Measurements from ENCODE around the gene SPATA6. TPM values are rescaled to one million over a fixed set of nuclear protein-coding genes. Genes with fewer than 3 reads are reported as not detected.

SPATA6 gene
- total and polyA plus RNA-seq, 2 donors (not counting 1 experiment from before 2014, with no cell fraction given), result 6.8 to 8.9 TPM

DNA sequence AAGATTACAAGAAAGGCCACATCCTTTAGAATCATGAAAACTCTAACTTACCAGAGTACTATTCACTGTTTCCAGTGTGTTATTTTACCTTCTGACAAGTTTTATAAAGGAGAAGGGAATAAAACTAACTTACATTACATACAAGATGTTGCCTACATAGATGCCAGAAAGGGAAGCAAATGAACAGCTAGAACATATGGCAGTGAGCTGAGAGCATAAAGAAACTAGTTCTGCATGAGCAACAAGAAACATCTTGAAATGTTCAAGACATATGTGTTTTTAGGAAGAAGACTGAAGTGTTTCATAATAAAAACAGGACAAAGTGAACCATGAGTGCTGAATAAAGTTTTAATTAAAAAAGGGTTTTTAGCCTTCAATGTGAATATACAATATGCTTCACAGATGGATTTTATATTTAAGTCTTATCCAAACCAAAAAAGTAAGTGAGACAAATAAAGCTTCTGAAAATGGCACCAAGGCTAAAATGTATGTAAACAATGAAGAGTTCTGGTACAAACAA, 210.1 kb downstream of the SPATA6 start:
- Histone ChIP-seq H3K36me3 (ENCODE audit: control insufficient read depth, insufficient read depth, low read length) (no peaks in the 10 kb centered on the region), H3K4me2 (ENCODE audit: extremely low read depth, insufficient read depth, low read length) (no peak overlapping the region), H3K79me2 (ENCODE audit: control insufficient read depth, insufficient read depth, low read length) (no peaks in the 10 kb centered on the region), H3K27me3 (ENCODE audit: control insufficient read depth, insufficient read depth, low read length) (no peaks in the 10 kb centered on the region), H3K9ac (ENCODE audit: insufficient read depth, low read length) (no peak overlapping the region), H3K4me3 (replicated peaks in 1 of 4; ENCODE audit: control extremely low read depth in 1 of 4, insufficient read depth in 1 of 4, low read depth in 3 of 4, low read length in 4 of 4) (no peak overlapping the region), H3K9me3 (ENCODE audit: control insufficient read depth, insufficient read depth, low read depth, low read length) (no peaks in the 10 kb centered on the region), H2AFZ (ENCODE audit: low read length) (no peak overlapping the region), H3K4me1 (ENCODE audit: control insufficient read depth, extremely low read depth, insufficient read depth, low read length) (no peaks in the 10 kb centered on the region), H4K20me1 (ENCODE audit: control insufficient read depth, extremely low read depth, insufficient read depth, low read length) (no peaks in the 10 kb centered on the region), H3K27ac (ENCODE audit: insufficient read depth, low read length) (no peak overlapping the region)
- TF ChIP-seq, protein P1, sequence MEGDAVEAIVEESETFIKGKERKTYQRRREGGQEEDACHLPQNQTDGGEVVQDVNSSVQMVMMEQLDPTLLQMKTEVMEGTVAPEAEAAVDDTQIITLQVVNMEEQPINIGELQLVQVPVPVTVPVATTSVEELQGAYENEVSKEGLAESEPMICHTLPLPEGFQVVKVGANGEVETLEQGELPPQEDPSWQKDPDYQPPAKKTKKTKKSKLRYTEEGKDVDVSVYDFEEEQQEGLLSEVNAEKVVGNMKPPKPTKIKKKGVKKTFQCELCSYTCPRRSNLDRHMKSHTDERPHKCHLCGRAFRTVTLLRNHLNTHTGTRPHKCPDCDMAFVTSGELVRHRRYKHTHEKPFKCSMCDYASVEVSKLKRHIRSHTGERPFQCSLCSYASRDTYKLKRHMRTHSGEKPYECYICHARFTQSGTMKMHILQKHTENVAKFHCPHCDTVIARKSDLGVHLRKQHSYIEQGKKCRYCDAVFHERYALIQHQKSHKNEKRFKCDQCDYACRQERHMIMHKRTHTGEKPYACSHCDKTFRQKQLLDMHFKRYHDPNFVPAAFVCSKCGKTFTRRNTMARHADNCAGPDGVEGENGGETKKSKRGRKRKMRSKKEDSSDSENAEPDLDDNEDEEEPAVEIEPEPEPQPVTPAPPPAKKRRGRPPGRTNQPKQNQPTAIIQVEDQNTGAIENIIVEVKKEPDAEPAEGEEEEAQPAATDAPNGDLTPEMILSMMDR (conservative IDR thresholded peaks at IDR 0.05 in 1 of 2, IDR thresholded peaks at IDR 0.05 in 1 of 2; ENCODE audit: low read depth in 1 of 2, low read length in 2 of 2), result no peak
- no peak for TF ChIP-seq EZH2 (IDR thresholded peaks at IDR 0.05; ENCODE audit: low read length, missing control alignments)
- DNase-seq (ENCODE audit: low read depth in 2 of 2), result no peak

DNA sequence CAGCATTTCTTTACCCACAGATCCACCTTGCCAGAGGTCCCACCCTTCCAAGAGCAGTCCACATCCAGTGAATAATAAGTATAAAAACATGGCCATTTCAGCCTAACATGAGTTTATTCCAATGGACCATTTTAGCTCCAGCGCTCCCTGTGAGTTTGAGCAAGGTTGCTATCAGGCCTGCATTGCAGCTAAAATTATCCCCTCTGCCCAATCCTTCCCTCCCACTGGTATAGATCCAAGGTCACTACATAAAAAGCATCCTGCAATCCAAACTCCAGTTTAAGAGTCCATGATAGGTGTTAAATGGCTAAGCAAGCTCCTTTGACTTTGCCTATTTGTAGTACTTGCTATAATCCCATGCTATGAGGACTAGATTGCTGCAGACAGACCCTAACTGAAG, 213.9 kb downstream of the SPATA6 start:
- no peaks in the 10 kb centered on the region for H3K4me1 ChIP-seq (ENCODE audit: control insufficient read depth, extremely low read depth, insufficient read depth, low read length)
- no peak overlapping the region for H3K4me3 ChIP-seq (replicated peaks in 1 of 4; ENCODE audit: control extremely low read depth in 1 of 4, insufficient read depth in 1 of 4, low read depth in 3 of 4, low read length in 4 of 4)
- DNase-seq (ENCODE audit: low read depth in 2 of 2), result no peak
- H3K27me3 ChIP-seq (ENCODE audit: control insufficient read depth, insufficient read depth, low read length), result no peaks in the 10 kb centered on the region
- H3K4me2 ChIP-seq (ENCODE audit: extremely low read depth, insufficient read depth, low read length), result no peak overlapping the region
- H3K27ac ChIP-seq (ENCODE audit: insufficient read depth, low read length), result no peak overlapping the region
- no peaks in the 10 kb centered on the region for H3K79me2 ChIP-seq (ENCODE audit: control insufficient read depth, insufficient read depth, low read length)
- no peak overlapping the region for H3K9ac ChIP-seq (ENCODE audit: insufficient read depth, low read length)
- no peak overlapping the region for H2AFZ ChIP-seq (ENCODE audit: low read length)
- no peaks in the 10 kb centered on the region for H3K9me3 ChIP-seq (ENCODE audit: control insufficient read depth, insufficient read depth, low read depth, low read length)
- no peak for TF ChIP-seq EZH2 (IDR thresholded peaks at IDR 0.05; ENCODE audit: low read length, missing control alignments)
- TF ChIP-seq, protein P1 (conservative IDR thresholded peaks at IDR 0.05 in 1 of 2, IDR thresholded peaks at IDR 0.05 in 1 of 2; ENCODE audit: low read depth in 1 of 2, low read length in 2 of 2), result no peak
- H3K36me3 ChIP-seq (ENCODE audit: control insufficient read depth, insufficient read depth, low read length), result no peaks in the 10 kb centered on the region
- no peaks in the 10 kb centered on the region for H4K20me1 ChIP-seq (ENCODE audit: control insufficient read depth, extremely low read depth, insufficient read depth, low read length)

DNA sequence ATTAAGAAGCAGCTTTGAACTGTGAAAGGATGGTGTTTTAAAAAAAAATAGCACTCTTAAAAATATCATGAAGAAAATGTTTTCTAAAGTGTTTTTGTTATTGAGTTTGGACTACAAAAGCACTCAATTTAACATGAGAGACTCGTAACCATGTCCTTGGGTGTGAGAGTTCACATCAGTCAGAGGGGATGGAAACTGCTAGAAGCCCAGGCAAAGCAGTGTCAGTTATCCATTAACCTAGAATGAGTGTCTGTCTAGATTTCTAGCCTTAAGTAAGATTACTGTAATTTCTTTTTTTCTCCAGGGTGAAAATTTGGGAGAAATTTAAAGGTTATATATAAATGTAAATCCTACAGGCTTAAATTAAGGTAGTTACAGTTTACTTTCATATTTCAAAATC, 217.8 kb downstream of the SPATA6 start:
- Histone ChIP-seq H3K9ac (ENCODE audit: insufficient read depth, low read length) (no peak overlapping the region), H3K79me2 (ENCODE audit: control insufficient read depth, insufficient read depth, low read length) (no peaks in the 10 kb centered on the region), H4K20me1 (ENCODE audit: control insufficient read depth, extremely low read depth, insufficient read depth, low read length) (no peaks in the 10 kb centered on the region), H3K4me1 (ENCODE audit: control insufficient read depth, extremely low read depth, insufficient read depth, low read length) (no peaks in the 10 kb centered on the region), H3K9me3 (ENCODE audit: control insufficient read depth, insufficient read depth, low read depth, low read length) (no peaks in the 10 kb centered on the region), H2AFZ (ENCODE audit: low read length) (no peak overlapping the region), H3K27ac (ENCODE audit: insufficient read depth, low read length) (no peak overlapping the region), H3K4me3 (replicated peaks in 1 of 4; ENCODE audit: control extremely low read depth in 1 of 4, insufficient read depth in 1 of 4, low read depth in 3 of 4, low read length in 4 of 4) (no peak overlapping the region), H3K4me2 (ENCODE audit: extremely low read depth, insufficient read depth, low read length) (no peak overlapping the region), H3K27me3 (ENCODE audit: control insufficient read depth, insufficient read depth, low read length) (no peaks in the 10 kb centered on the region), H3K36me3 (ENCODE audit: control insufficient read depth, insufficient read depth, low read length) (no peaks in the 10 kb centered on the region)
- no peak for DNase-seq (ENCODE audit: low read depth in 2 of 2)
- TF ChIP-seq, protein P1 (conservative IDR thresholded peaks at IDR 0.05 in 1 of 2, IDR thresholded peaks at IDR 0.05 in 1 of 2; ENCODE audit: low read depth in 1 of 2, low read length in 2 of 2), result no peak
- no peak for TF ChIP-seq EZH2 (IDR thresholded peaks at IDR 0.05; ENCODE audit: low read length, missing control alignments)

Data from fibroblast of lung (primary cell).